AG09309 (cell line): ENCODE data around the gene ADIPOR2.

Experiments used
- DNase-seq: peaks from one replicate; pipeline ENCODE4 v3.0.0-alpha.2; 2010; ENCODE audit warnings: low read depth
- H3K4me3 ChIP-seq: 2 replicates; pipeline ENCODE4 v1.5.1; 2011; ENCODE audit warnings: mild to moderate bottlenecking, low read depth, low read length, moderate library complexity; ENCODE audit not compliant: control insufficient read depth
- CTCF ChIP-seq: IDR thresholded peaks from 2 replicates; pipeline ENCODE4 v1.5.1; 2011; ENCODE audit warnings: mild to moderate bottlenecking, low read depth, low read length, inconsistent platforms; ENCODE audit not compliant: insufficient read depth, control insufficient read depth; ENCODE audit errors: missing control alignments

ADIPOR2 gene

GRCh38 chr12:1766110-1766509 lies 75.2 kb downstream of the ADIPOR2 start:
- no peak for TF ChIP-seq CTCF

GRCh38 chr12:1767407-1768090 lies 76.7 kb downstream of the ADIPOR2 start:
- H3K4me3 ChIP-seq: no peak overlapping the region
- no peak for DNase-seq
- no peak for TF ChIP-seq CTCF

More at GRCh38 chr12:1766110-1766509, 75.2 kb downstream of the ADIPOR2 start:
- no peak for DNase-seq
- no peak overlapping the region for H3K4me3 ChIP-seq

- no peak overlapping the region for H3K4me3 ChIP-seq
- no peak for DNase-seq
- no peak for TF ChIP-seq CTCF
These were observed 77.7 kb downstream of the ADIPOR2 start for GRCh38 chr12:1768615-1769014.

- H3K4me3 ChIP-seq: no peak overlapping the region
- no peak for DNase-seq
- TF ChIP-seq CTCF: no peak
These were observed 79.1 kb downstream of the ADIPOR2 start for GRCh38 chr12:1769809-1770494.

- no peak overlapping the region for H3K4me3 ChIP-seq
- no peak for DNase-seq
- no peak for TF ChIP-seq CTCF
These were observed 83.2 kb downstream of the ADIPOR2 start for GRCh38 chr12:1773937-1774655.

GRCh38 chr12:1776170-1776921 lies 85.5 kb downstream of the ADIPOR2 start:
- no peak overlapping the region for H3K4me3 ChIP-seq
- no peak for TF ChIP-seq CTCF
- peak; percentile 45 for DNase-seq
